Endothelial cell of umbilical vein (primary cell): Measurements from ENCODE around the gene MYADML2. TPM values are rescaled to one million over a fixed set of nuclear protein-coding genes. Genes with fewer than 3 reads are reported as not detected.

Source experiments
- BruUV-seq: library from RNA; stranded (reverse); fragments of 400-500 nt; replicated peaks from 2 replicates; lab custom pipeline; 2021; lab: Mats Ljungman, UMichigan
- CTCF ChIA-PET: fragments of 300-600, 350-600 bp; sonication (Branson Sonifier 250); formaldehyde crosslinking; loops from one replicate; lab custom pipeline; 2021; ENCODE audit warnings: antibody characterized with exemption, inconsistent platforms; lab: Charles Lee
- POLR2A ChIA-PET: fragments of 300-600, 350-600 bp; sonication (Branson Sonifier 250); formaldehyde crosslinking; loops from one replicate; lab custom pipeline; 2021; ENCODE audit warnings: antibody characterized with exemption, inconsistent platforms; lab: Charles Lee
- DNase-seq: peaks from one replicate; pipeline ENCODE4 v3.0.0-alpha.2; 2011; ENCODE audit warnings: low read depth, low spot score
- FAIRE-seq: peaks from 2 replicates; lab custom pipeline; 2011; peaks lifted over from hg19 to GRCh38; lab: Jason Lieb, UNC
- H2AFZ ChIP-seq: 2 replicates; pipeline ENCODE4 v1.6.0; 2012; ENCODE audit warnings: low read depth, low read length, control low read depth, inconsistent platforms
- H3K27ac ChIP-seq: 2 replicates; pipeline ENCODE4 v1.5.1; 2011; ENCODE audit warnings: low read depth, mild to moderate bottlenecking, control low read depth, low read length, moderate library complexity; ENCODE audit not compliant: insufficient read depth
- H3K27me3 ChIP-seq, 2 experiments: 2 replicates each; pipeline versions ENCODE4 v1.6.0 to v1.6.1; 2011; ENCODE audit warnings: low read length in 2 of 2, mixed read lengths in 1 of 2; ENCODE audit not compliant: control insufficient read depth in 2 of 2, insufficient read depth in 2 of 2
- H3K36me3 ChIP-seq, 2 experiments: 2 replicates in 1 of 2; 3 replicates in 1 of 2; pipeline ENCODE4 v1.5.1; 2011; ENCODE audit warnings: low read length in 2 of 2, mild to moderate bottlenecking in 1 of 2, moderate library complexity in 1 of 2; ENCODE audit not compliant: control insufficient read depth in 2 of 2, insufficient read depth in 2 of 2; ENCODE audit errors: extremely low read depth in 1 of 2
- H3K4me1 ChIP-seq: 3 replicates; pipeline ENCODE4 v1.5.1; 2011; ENCODE audit warnings: mild to moderate bottlenecking, low read length; ENCODE audit not compliant: control insufficient read depth, insufficient read depth; ENCODE audit errors: extremely low read depth
- H3K4me2 ChIP-seq: 2 replicates; pipeline ENCODE4 v1.6.1; 2011; ENCODE audit warnings: low read length, control low read depth, mixed read lengths; ENCODE audit not compliant: insufficient read depth
- H3K4me3 ChIP-seq, 3 experiments: fragments of 200-600 bp in 1 of 3; sonication (generic), shearing (Covaris generic) in 1 of 3; replicated peaks in 1 of 3; 2 replicates each; pipeline ENCODE4 v1.5.1; 2011 to 2016; ENCODE audit warnings: control low read depth in 3 of 3, low read length in 3 of 3, mild to moderate bottlenecking in 2 of 3, inconsistent platforms in 1 of 3, low read depth in 1 of 3, moderate library complexity in 1 of 3; ENCODE audit not compliant: insufficient read depth in 1 of 3
- H3K79me2 ChIP-seq: 2 replicates; pipeline ENCODE4 v1.6.0; 2012; ENCODE audit warnings: low read length, inconsistent platforms; ENCODE audit not compliant: control insufficient read depth, insufficient read depth
- H3K9ac ChIP-seq: replicated peaks from 2 replicates; pipeline ENCODE3; 2011; ENCODE audit warnings: low read length, control low read depth; ENCODE audit not compliant: insufficient read depth; ENCODE audit errors: extremely low read depth
- H3K9me1 ChIP-seq: replicated peaks from 3 replicates; pipeline ENCODE4 v1.6.0; 2011; ENCODE audit warnings: mild to moderate bottlenecking, low read length; ENCODE audit not compliant: control insufficient read depth, insufficient read depth; ENCODE audit errors: extremely low read depth
- H3K9me3 ChIP-seq: replicated peaks from 2 replicates; pipeline ENCODE4 v1.5.1; 2012; ENCODE audit warnings: low read length, inconsistent platforms; ENCODE audit not compliant: control insufficient read depth, insufficient read depth
- H4K20me1 ChIP-seq: replicated peaks from 2 replicates; pipeline ENCODE3; 2011; ENCODE audit warnings: mild to moderate bottlenecking, low read length; ENCODE audit not compliant: control insufficient read depth, insufficient read depth; ENCODE audit errors: extremely low read depth
- EZH2 ChIP-seq: IDR thresholded peaks from 2 replicates; pipeline ENCODE4 v1.6.1; 2012; ENCODE audit warnings: borderline replicate concordance, low read depth, mild to moderate bottlenecking, moderate library complexity, low read length, inconsistent platforms; ENCODE audit not compliant: severe bottlenecking
- FOS ChIP-seq: IDR thresholded peaks from 2 replicates; pipeline ENCODE4 v1.6.1; 2011; ENCODE audit warnings: mild to moderate bottlenecking, low read length, moderate library complexity, borderline replicate concordance; ENCODE audit not compliant: insufficient read depth
- GATA2 ChIP-seq: IDR thresholded peaks from 2 replicates; pipeline ENCODE4 v1.7.0; 2011; ENCODE audit warnings: low read depth, mild to moderate bottlenecking, moderate library complexity, mixed read lengths, low read length; ENCODE audit not compliant: insufficient read length, insufficient read depth
- JUN ChIP-seq: IDR thresholded peaks from 2 replicates; pipeline ENCODE4 v1.6.1; 2011; ENCODE audit warnings: borderline replicate concordance, low read depth; ENCODE audit not compliant: insufficient read length, insufficient read depth
- MYC ChIP-seq: IDR thresholded peaks from one replicate; pipeline ENCODE4 v1.6.1; 2011; ENCODE audit warnings: mild to moderate bottlenecking, low read depth, low read length
- POLR2A ChIP-seq: IDR thresholded peaks from 2 replicates; pipeline ENCODE4 v1.6.1; 2012; ENCODE audit warnings: low read depth, mild to moderate bottlenecking, control low read depth, low read length
- POLR2AphosphoS5 ChIP-seq: IDR thresholded peaks from 2 replicates; pipeline ENCODE4 v1.6.1; 2012; ENCODE audit warnings: low read depth, mild to moderate bottlenecking, control low read depth, low read length, moderate library complexity; ENCODE audit not compliant: insufficient read depth
- dilution Hi-C: fragments of 300-500 bp; cut with MboI; formaldehyde crosslinking; loops from one replicate; pipeline ENCODE4 v1.15.0; 2019; ENCODE audit warnings: low sequenced_read_pairs; ENCODE audit not compliant: extremely low pct_ligation_motif_present
- intact Hi-C: fragments of 100-400 bp; cut with micrococcal nuclease; formaldehyde crosslinking; loops from one replicate; pipeline ENCODE4 v1.10.0; 2022
- polyA plus RNA-seq, 4 experiments: library from polyadenylated mRNA; depleted of rRNA in 3 of 4; stranded (reverse) in 3 of 4; unstranded in 1 of 4; fragments of >200 nt; gene quantifications; 2 replicates each; pipeline versions ENCODE4 v1.2.1 to v1.2.3, GENCODE V29; 2011 to 2012; ENCODE audit warnings: missing spikeins in 1 of 4
- total RNA-seq: library from RNA; stranded (reverse); gene quantifications from 2 replicates; pipeline ENCODE4 v1.2.3, GENCODE V29; 2021
- TF ChIP-seq, protein P1 (sequence below), 2 donors: IDR thresholded peaks; 1 replicate in 1 of 2; 2 replicates in 1 of 2; pipeline ENCODE4 v1.5.1; 2011; ENCODE audit warnings: low read length in 2 of 2, mild to moderate bottlenecking in 2 of 2, moderate library complexity in 2 of 2, control low read depth in 1 of 2, inconsistent platforms in 1 of 2, low read depth in 1 of 2; ENCODE audit not compliant: insufficient read depth in 1 of 2; ENCODE audit errors: extremely low read depth in 1 of 2
- TF ChIP-seq, protein P2 (sequence below): IDR thresholded peaks from 2 replicates; pipeline ENCODE4 v1.6.1; 2011; ENCODE audit not compliant: insufficient read depth, insufficient read length

MYADML2 gene
- total and polyA plus RNA-seq, 2 donors (not counting 3 experiments of a cell fraction or from before 2014, with no cell fraction given): not detected

DNA sequence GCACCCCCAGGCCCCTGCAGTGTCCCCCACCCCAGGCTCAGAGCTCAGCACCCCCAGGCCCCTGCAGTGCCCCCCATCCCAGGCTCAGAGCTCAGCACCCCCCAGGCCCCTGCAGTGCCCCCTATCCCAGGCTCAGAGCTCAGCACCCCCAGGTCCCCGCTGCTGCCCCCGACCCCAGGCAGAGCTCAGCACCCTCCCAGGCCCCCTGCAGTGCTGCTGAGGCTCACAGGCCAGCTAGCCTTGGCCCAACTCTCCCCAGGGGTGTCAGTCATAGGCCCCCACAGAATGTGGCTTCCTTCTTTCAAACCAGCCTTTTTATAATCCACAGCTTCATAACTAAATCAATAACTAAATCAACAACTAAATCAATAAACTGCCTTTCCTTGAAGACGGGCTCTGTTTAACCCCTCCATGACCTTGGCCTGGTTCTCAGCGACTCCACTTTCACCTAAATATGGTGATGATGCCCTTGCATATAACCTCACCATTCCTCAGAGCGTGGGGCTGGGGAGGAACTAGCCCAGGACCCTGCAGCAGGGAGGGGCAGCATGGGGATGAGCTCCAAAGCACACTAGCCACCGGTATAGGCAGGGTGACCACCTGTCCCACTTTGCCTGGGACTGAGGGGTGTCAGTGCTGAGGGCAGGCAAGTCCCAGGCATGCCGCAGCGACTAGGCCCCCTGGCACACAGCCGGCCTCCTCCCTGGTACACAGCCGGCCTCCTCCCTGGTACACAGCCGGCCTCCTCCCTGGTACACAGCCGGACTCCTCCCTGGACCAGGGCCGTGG is 8.9 kb upstream of the MYADML2 start:
- FAIRE-seq (no peak), DNase-seq (no peak)
- H3K4me2 ChIP-seq: no peak overlapping the region
- no peaks in the 10 kb centered on the region for H3K79me2 ChIP-seq
- CTCF ChIA-PET: interaction anchor here (1.4 to 2.3 kb wide), 3 partner anchors 23 to 134 kb away, joined by 3 to 8 read pairs (median 4); no protein-coding TSS in a partner anchor
- dilution Hi-C loops (no loop called here), intact Hi-C loops (no loop called here)
- no peak overlapping the region for H3K4me3 ChIP-seq
- peaks cover 10 to 22% of the 10 kb centered on the region in 2 experiments for H3K27me3 ChIP-seq
- H3K4me1 ChIP-seq: no peaks in the 10 kb centered on the region
- no peak overlapping the region for H3K27ac ChIP-seq
- H3K9me1 ChIP-seq: no peaks in the 10 kb centered on the region
- no peaks in the 10 kb centered on the region for H3K9me3 ChIP-seq
- no peak overlapping the region for H2AFZ ChIP-seq
- BruUV-seq: no TSS peak
- POLR2A ChIA-PET: no interaction called here
- no peaks in the 10 kb centered on the region for H3K36me3 ChIP-seq
- TF ChIP-seq POLR2A (no peak), POLR2AphosphoS5 (no peak), EZH2 (no peak), MYC (no peak), GATA2 (no peak), FOS (no peak), JUN (no peak)
- TF ChIP-seq, protein P1, sequence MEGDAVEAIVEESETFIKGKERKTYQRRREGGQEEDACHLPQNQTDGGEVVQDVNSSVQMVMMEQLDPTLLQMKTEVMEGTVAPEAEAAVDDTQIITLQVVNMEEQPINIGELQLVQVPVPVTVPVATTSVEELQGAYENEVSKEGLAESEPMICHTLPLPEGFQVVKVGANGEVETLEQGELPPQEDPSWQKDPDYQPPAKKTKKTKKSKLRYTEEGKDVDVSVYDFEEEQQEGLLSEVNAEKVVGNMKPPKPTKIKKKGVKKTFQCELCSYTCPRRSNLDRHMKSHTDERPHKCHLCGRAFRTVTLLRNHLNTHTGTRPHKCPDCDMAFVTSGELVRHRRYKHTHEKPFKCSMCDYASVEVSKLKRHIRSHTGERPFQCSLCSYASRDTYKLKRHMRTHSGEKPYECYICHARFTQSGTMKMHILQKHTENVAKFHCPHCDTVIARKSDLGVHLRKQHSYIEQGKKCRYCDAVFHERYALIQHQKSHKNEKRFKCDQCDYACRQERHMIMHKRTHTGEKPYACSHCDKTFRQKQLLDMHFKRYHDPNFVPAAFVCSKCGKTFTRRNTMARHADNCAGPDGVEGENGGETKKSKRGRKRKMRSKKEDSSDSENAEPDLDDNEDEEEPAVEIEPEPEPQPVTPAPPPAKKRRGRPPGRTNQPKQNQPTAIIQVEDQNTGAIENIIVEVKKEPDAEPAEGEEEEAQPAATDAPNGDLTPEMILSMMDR (IDR thresholded peaks at IDR 0.05; ENCODE audit: extremely low read depth in 1 of 2, insufficient read depth in 1 of 2, low read depth in 1 of 2, low read length in 2 of 2): no peak
- TF ChIP-seq, protein P2, sequence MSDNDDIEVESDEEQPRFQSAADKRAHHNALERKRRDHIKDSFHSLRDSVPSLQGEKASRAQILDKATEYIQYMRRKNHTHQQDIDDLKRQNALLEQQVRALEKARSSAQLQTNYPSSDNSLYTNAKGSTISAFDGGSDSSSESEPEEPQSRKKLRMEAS: no peak
- no peak overlapping the region for H3K9ac ChIP-seq
- no peaks in the 10 kb centered on the region for H4K20me1 ChIP-seq
